GM18870 (cell line): ENCODE measurements around the gene PRB3.

Experiments used
- ATAC-seq: cut with Tn5 transposase; IDR thresholded peaks from one replicate; pipeline ENCODE4 v1.9.1; 2021; ENCODE audit warnings: moderate library complexity; ENCODE audit not compliant: unreplicated experiment

The PRB3 gene

DNA sequence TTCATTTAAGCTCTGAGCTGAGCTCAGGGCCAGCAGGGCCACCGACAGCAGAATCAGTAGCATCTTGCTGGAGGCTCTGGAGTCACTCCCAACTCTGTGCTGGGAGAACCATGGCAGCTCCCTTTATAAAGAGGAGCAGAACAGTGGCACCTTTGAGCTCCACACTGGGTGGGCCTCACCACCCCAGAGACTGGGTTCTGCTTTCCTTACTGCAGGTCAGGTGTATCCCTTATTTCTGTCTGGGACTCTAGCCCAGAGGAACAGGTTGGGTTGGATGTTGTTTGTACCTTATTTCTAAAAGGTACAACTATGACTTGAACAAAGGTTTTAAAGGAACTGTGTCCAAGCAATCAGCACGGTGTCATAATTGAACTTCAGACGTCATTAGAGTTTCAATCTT is at the start of gene PRB3:
PRB3 (minus strand) TSS at position 101 of the 400 bp plus-strand sequence; CDS start at position 63, 38 bp downstream.
- ATAC-seq, result no peak

DNA sequence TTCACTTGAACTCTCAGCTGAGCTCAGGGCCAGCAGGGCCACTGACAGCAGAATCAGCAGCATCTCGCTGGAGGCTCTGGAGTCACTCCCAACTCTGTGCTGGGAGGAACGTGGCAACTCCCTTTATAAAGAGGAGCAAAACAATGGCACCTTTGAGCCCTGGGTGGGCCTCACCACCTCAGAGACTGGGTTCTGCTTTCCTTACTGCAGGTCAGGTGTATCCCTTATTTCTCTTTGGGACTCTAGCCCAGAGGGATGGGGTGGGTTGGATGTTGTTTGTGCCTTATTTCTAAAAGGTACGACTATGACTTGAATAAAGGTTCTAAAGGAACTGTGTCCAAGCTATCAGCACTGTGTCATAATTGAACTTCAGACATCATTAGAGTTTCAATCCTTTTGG is 40.8 kb upstream of the PRB3 start, which contains the start of gene PRB4:
PRB4 (minus strand) TSS at position 101 of the 400 bp plus-strand sequence; CDS start at position 63, 38 bp downstream.
- no peak for ATAC-seq

DNA sequence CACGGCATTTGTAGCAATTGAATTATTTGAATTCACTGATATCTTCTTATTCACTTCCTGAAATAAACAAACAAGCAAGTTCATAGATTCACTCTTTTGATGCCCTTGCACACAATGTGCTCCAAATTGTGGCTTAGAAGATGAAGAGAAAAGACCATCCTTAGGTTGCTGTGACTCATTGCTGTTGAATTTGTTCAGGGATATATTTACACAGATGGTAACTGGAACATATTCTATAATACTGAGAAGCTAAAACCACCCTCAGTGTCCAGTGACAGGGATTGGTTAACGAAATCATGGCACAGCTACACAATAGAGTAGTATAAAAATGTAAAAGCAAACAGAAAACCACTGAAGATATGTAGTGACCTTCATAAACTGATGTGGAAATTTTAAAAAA is 37.6 kb upstream of the PRB3 start:
- ATAC-seq, result no peak

DNA sequence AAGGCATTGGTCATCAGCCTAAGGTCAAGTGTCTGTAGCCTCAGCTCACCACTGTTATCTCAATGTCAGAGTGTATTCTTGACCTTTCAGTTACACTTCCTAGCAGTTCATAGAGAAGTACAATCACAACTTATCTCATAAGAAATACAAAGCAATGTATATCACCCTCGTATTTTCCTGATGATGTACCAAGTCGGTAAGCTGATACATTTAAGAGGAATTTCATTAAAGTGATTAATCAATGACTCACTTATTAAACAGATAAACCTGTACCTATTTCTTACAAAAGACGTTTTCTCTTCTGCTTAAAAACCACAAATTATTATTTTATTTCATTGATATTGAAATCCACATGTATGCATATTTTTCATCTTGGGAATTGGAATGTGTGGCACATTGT is 3.9 kb upstream of the PRB3 start:
- no peak for ATAC-seq

DNA sequence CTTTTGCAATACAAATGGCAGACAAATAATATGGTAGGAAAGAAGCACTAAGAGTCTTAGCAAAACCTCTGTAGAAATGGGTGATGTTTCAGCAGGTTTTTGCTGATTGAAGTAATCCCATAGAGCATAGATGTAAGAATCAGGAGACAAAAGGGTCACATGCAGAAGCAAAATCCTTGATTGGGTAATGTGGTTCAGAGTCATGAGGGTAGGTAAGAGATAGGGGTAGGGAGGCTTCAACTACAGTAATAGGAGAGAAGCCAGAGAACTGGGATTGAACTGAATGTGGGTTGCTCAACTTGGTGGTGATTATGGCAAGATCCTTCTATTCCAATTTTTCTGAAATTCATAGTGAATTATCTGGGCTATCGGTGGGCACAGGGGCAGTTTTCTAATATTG is 5.0 kb downstream of the PRB3 start:
- no peak for ATAC-seq

DNA sequence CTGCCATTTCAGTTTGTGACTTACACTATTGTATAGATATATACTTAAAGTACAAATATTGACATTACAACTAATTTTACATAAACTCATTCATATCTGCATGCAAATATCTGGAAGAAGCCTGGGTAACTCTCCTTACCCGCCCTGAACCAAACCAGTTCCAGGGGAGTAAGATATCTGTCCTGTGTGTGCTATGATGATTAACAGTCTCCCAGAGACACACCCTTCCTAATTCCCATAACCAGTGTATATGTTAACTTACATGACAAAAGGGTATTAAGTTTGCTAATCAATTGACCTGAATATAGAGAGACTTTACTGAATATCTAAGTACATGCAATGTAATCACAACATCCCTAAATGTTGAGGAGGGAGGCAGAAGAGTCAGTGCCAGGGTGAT is 23.0 kb downstream of the PRB3 start:
- ATAC-seq, result no peak

DNA sequence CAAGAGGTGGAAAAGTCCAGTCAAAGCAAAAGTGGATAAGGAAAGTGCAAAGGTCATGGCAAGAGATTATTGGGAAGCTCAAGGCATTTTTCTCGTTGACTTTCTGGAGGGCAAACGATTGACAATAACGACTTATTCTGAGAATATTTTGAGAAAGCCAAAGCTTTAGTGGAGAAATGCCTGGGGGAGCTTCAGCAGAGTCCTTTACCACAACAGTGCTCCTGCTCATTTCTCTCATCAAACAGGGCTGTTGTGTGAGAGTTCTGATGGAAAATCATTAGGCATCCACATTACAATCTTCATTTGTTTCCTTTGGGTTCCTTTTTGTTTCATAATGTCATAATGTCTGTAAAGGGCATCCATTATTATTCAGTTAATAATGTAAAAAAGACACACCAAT is 26.9 kb downstream of the PRB3 start:
- no peak for ATAC-seq

DNA sequence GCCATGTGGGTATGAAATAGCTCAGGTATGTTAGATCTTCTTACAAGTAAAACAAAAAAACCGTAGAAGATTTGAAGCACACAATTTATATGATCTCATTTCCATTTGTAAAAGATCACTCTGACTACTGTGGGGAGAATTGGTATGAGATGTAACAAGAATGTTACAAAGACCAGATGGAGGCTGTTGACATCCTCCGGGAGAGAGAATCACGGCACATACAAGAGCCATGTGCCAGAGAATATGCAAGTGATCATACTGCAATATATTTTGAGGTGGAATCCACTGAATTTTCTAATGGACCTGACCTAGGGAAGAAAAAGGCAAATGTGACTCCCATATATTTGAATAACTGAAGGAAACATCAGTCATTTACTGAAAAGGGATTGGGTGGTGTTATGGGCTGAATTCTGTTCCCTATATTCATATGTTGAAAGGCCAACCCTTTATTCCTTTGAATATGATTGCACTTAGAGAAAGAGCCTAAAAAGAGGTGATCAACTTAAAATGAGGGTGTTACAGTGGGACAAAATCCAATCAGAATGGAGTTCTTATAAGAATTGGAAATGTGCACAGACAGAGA is 29.1 kb downstream of the PRB3 start:
- ATAC-seq, result no peak

DNA sequence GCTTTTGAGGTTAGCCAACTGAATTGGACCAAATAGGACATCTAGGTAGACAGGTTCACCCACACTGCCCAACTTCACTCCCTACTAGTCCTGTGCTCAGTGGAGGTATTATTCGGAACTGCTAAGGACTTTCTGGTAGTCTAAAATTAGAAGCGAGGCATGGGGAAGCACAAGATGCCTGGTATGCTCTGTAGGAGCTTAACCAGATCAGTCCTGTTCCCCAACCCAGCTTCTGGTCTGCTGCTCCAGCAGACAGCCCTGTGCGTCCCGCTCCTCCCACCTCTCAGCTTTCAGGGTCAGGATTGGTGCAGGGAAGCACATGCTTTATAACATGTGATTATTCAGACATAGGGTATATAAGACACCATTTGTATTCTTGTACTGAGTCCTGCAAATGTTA is 31.2 kb downstream of the PRB3 start:
- no peak for ATAC-seq

DNA sequence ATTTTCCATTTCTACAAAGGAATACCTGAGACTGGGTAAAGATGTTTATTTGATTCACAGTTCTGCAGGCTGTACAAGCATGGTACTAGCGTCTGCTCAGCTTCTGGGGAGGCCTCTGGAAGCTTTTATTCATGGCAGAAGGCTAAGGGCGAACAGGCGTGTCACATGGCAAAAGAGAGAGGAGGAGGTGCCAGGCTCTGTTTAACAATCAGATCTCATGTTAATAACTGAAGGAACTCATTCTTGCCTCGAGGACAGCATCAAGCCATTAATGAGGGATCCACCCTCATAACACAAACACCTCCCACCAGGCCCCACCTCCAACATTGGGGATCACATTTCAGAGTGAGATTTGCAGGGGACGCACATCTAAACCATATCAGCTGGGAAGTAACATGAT is 36.0 kb downstream of the PRB3 start:
- no peak for ATAC-seq

DNA sequence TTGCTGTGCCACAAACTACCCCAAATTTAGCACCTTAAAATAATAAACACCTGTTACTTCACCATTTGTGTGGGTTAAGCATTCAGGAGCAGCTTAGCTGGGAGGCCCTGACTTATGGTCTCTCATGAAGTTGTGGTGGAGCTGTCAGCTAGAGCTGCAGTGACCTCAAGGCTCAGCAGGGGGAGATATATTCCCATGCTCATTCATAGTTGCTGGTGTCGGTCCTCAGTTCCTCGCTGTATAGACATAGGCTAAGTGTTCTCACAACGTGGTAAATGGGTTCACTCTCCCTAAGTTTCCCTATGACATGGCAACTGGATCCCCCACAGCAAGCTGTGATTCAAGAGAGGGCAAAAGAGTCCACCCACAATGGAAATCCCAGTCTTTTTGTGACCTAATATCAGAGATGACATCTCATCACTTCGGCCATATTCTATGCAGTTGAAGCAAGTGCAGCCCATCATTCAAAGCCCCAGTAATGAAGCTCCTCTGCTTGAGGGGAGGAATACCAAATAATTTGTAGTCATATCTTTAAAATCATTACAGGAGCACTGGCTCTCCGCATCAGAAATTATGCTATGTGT is 41.1 kb downstream of the PRB3 start:
- no peak for ATAC-seq

DNA sequence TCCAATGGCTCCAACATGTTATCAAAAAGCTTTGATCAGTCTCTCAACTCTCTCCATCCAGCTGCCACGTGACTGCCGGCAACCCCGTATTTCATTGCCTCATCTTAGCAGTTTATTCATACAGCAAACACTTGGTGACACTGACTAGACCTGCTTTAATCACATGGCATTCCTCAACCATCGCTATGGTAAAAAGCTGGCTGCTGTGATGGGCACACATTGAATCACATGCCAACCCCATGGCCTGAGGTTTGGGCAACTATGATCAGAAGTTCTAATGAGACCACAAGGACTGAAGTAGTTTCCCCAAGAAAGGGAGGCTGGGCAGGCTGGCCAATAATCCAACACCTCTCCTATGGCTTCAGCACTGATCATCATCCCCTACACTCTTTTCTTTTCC is 42.1 kb downstream of the PRB3 start:
- no peak for ATAC-seq
